Measurements from ENCODE around the gene MCAT. TPM values are rescaled to one million over a fixed set of nuclear protein-coding genes. Genes with fewer than 3 reads are reported as not detected.

Gene MCAT
- total RNA-seq, 2 donors from 2014 or later, result 17.1 to 19.9 TPM

DNA sequence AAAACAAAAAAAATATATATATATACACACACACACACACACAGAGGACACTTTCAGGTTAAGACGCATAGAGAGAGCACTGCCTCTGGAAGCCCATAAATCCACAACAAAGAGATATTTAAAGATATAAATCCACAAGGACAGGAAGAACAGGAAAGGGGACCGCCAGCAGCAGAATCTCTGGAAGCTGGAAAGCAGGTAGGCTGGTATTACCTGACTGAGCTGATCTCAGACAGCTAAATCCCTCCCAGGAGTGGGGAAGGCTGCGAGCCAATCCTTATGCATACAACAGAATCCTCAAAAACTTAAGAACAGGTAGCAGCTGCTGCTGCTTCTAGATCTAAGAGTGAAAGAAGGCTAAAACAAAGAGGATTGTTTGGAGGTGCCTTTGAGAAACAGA is 1.8 kb upstream of the MCAT start:
- H3K27ac ChIP-seq (ENCODE audit: low read depth, low read length), result no peak overlapping the region
- no peaks in the 10 kb centered on the region for H3K27me3 ChIP-seq (ENCODE audit: control insufficient read depth, insufficient read depth, low read length, poor library complexity, severe bottlenecking)
- TF ChIP-seq, protein P1, sequence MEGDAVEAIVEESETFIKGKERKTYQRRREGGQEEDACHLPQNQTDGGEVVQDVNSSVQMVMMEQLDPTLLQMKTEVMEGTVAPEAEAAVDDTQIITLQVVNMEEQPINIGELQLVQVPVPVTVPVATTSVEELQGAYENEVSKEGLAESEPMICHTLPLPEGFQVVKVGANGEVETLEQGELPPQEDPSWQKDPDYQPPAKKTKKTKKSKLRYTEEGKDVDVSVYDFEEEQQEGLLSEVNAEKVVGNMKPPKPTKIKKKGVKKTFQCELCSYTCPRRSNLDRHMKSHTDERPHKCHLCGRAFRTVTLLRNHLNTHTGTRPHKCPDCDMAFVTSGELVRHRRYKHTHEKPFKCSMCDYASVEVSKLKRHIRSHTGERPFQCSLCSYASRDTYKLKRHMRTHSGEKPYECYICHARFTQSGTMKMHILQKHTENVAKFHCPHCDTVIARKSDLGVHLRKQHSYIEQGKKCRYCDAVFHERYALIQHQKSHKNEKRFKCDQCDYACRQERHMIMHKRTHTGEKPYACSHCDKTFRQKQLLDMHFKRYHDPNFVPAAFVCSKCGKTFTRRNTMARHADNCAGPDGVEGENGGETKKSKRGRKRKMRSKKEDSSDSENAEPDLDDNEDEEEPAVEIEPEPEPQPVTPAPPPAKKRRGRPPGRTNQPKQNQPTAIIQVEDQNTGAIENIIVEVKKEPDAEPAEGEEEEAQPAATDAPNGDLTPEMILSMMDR (conservative IDR thresholded peaks at IDR 0.05), result no peak
- H3K9me3 ChIP-seq (ENCODE audit: control insufficient read depth, low read length), result no peaks in the 10 kb centered on the region
- H3K4me1 ChIP-seq (ENCODE audit: control insufficient read depth, insufficient read depth, low read length), result no peaks in the 10 kb centered on the region
- DNase-seq, result no peak
- H3K9ac ChIP-seq (ENCODE audit: extremely low read depth, low read length, poor library complexity, severe bottlenecking), result peak overlapping the region; percentile 15
- WGBS, 2 experiments (ENCODE audit: insufficient coverage in 1 of 2, insufficient read length in 1 of 2), result 92% methylated on average over 3 of the region's 3 CpGs; no CpG with 5 or more reads in 1 of the 2 experiments
- H3K36me3 Mint-ChIP-seq (ENCODE audit: low read depth), result peaks cover 14% of the 10 kb centered on the region
- peaks cover 6% of the 10 kb centered on the region for H3K4me1 Mint-ChIP-seq
- H3K27ac Mint-ChIP-seq, result no peak overlapping the region
- H3K9me3 Mint-ChIP-seq, result no peaks in the 10 kb centered on the region
- H3K4me3 Mint-ChIP-seq, result peak overlapping the region; percentile 29
- H3K4me3 ChIP-seq (ENCODE audit: low read length), result no peak overlapping the region
- H3K36me3 ChIP-seq (ENCODE audit: control insufficient read depth, insufficient read depth, low read length), result peaks cover 14% of the 10 kb centered on the region
- H3K27me3 Mint-ChIP-seq (ENCODE audit: insufficient read depth), result peaks cover 3% of the 10 kb centered on the region

DNA sequence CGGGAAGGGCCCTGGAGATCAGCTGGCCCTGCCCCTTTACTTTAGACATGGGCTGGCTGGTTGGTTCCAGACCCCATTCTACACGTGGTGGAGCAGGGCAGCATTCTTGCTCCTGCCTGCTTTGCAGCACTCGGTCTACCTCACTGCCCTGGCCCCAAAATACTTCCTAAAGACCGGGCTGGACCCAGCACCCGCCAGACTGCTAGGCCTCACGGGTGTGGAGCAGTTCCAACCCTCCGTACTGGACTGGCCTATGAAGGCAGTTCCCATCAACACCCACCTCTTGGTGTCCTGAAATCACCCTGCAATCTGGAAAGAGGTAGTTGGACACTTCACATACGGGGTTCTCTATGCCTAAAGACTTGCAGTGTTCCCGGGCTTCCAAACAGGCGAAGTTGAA is 6.4 kb downstream of the MCAT start:
- WGBS, 2 experiments (ENCODE audit: insufficient coverage in 1 of 2, insufficient read length in 1 of 2), result 88 to 96% methylated on average over 10 of the region's 10 CpGs
- Histone ChIP-seq H3K4me1 (ENCODE audit: control insufficient read depth, insufficient read depth, low read length) (no peaks in the 10 kb centered on the region), H3K9ac (ENCODE audit: extremely low read depth, low read length, poor library complexity, severe bottlenecking) (no peak overlapping the region), H3K27ac (ENCODE audit: low read depth, low read length) (no peak overlapping the region), H3K36me3 (ENCODE audit: control insufficient read depth, insufficient read depth, low read length) (peaks cover 82% of the 10 kb centered on the region), H3K27me3 (ENCODE audit: control insufficient read depth, insufficient read depth, low read length, poor library complexity, severe bottlenecking) (no peaks in the 10 kb centered on the region), H3K9me3 (ENCODE audit: control insufficient read depth, low read length) (no peaks in the 10 kb centered on the region), H3K4me3 (ENCODE audit: low read length) (no peak overlapping the region)
- Mint-ChIP-seq H3K27me3 (ENCODE audit: insufficient read depth) (no peaks in the 10 kb centered on the region), H3K4me1 (no peaks in the 10 kb centered on the region), H3K4me3 (no peak overlapping the region), H3K27ac (no peak overlapping the region), H3K36me3 (ENCODE audit: low read depth) (peaks cover 68% of the 10 kb centered on the region), H3K9me3 (peaks cover 3% of the 10 kb centered on the region)
- TF ChIP-seq, protein P1 (conservative IDR thresholded peaks at IDR 0.05), result no peak
- DNase-seq, result no peak

GRCh38 chr22:43136255-43136654 is 6.9 kb downstream of the MCAT start:
- H3K27ac Mint-ChIP-seq, result no peak overlapping the region
- WGBS, 2 experiments (ENCODE audit: insufficient coverage in 1 of 2, insufficient read length in 1 of 2), result 75 to 96% methylated on average over 4 to 9 of the region's 9 CpGs
- TF ChIP-seq, protein P1 (conservative IDR thresholded peaks at IDR 0.05), result peak; percentile 85
- DNase-seq, result peak; percentile 82
- Histone ChIP-seq H3K27ac (ENCODE audit: low read depth, low read length) (no peak overlapping the region), H3K27me3 (ENCODE audit: control insufficient read depth, insufficient read depth, low read length, poor library complexity, severe bottlenecking) (no peaks in the 10 kb centered on the region), H3K4me3 (ENCODE audit: low read length) (no peak overlapping the region), H3K9me3 (ENCODE audit: control insufficient read depth, low read length) (no peaks in the 10 kb centered on the region), H3K36me3 (ENCODE audit: control insufficient read depth, insufficient read depth, low read length) (peaks cover 86% of the 10 kb centered on the region), H3K4me1 (ENCODE audit: control insufficient read depth, insufficient read depth, low read length) (no peaks in the 10 kb centered on the region), H3K9ac (ENCODE audit: extremely low read depth, low read length, poor library complexity, severe bottlenecking) (no peak overlapping the region)
- H3K36me3 Mint-ChIP-seq (ENCODE audit: low read depth), result peaks cover 69% of the 10 kb centered on the region
- H3K4me3 Mint-ChIP-seq, result no peak overlapping the region
- no peaks in the 10 kb centered on the region for H3K4me1 Mint-ChIP-seq
- H3K9me3 Mint-ChIP-seq, result peaks cover 3% of the 10 kb centered on the region
- H3K27me3 Mint-ChIP-seq (ENCODE audit: insufficient read depth), result no peaks in the 10 kb centered on the region
